COR-L47 (cell line): Measurements from ENCODE around the gene DOCK9.

Experiments used
- DNase-seq: peaks from one replicate; lab custom pipeline; 2025; lab: John Stamatoyannopoulos, UW

The DOCK9 gene

DNA sequence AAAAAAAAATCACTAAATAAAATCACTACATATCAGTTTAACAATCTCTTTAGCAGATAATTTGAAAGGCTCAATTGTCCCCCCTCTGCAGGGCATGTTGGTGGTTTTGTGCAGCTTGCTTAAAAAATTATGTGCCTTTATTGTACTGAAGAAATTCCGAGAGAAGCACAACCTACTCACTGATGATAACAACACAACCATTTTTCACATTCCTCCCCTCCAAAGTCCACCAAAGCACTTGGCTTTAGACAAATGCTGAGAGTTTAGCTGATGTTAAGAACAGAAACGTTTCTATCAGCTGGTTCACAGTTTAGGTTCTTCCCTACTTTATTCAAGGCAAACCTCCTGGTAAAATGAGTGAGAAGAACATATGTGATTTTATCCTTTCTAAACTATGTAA, 923 bp downstream of the DOCK9 start:
- DNase-seq = no peak

DNA sequence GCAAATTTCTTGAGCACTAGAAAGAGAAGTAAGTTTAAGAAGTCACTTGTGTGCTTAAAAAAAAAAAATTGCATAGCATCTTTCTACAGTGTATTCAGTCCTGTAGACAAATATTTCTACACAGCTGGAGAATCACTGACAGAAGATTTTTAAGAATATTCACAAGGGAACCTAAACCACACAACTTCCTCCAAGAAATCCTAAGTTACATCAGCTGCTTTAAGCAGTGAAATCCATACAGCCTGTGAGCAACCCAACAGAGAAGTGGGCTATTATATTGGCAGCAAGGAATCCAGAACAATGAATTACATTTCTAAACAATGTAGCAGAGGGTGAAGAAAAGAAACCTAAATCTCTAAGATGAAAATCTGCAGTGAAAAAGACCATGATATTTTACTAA, 1.5 kb downstream of the DOCK9 start:
- no peak for DNase-seq

GRCh38 chr13:98975822-98976261, 2.0 kb downstream of the DOCK9 start:
- DNase-seq = no peak

GRCh38 chr13:98974053-98974452, 3.8 kb downstream of the DOCK9 start:
- no peak for DNase-seq

DNA sequence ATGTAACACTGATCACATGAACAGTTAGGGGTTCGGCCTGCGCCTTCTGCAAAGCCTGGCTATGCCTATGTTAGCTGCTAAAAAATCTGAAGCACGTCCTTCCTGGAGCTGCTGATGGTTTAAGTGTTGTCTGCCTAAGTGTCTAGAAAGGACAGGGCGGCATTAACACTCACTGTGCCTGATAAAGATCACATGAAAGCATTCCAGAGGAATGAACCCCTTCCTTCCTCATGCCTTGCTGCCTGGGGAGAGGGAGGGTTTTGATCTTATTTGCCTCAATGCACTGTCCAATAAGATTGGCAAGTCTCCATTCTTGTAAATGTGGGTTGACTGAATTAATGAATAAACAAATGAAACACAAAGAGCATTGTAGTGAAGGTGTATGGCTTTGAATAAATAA, 5.2 kb downstream of the DOCK9 start:
- no peak for DNase-seq

DNA sequence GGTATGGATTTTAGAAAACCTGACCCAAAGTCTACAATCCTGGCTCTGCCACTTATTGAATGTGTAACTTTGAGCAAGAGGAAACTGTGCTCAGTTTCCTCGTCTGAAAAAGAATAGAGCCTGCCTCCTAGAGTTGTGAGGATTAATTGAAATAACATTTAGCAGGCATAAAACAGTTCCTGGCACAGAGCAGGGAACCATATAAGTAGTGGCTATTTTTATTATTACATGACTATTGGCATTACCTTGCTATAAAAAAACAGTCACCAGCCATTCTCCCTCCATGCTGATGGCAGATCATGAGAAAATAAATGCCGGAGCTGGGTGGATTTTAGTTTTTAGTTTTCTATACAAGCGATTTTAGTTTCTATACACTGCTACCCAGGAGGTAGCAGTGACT, 5.8 kb downstream of the DOCK9 start:
- no peak for DNase-seq

DNA sequence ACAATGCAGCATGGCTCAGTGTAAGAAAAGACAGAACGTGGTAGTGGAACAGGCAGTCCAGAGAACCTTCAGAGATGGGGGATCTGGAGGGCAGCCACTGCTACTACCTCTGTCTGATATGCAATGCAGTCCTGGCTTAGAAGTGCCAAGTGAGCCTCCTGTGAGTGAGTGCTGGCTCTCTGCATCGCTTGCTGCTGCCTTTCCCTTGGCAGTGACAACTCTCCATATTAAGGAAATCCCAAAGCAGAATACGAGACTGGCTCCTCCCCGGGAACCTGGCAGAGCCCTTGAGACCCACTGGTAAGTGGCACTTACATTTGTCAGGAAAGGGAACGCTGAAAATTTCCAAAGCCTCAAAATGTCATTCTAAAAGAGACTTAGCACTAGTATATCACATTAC, 7.5 kb downstream of the DOCK9 start:
- DNase-seq = no peak

DNA sequence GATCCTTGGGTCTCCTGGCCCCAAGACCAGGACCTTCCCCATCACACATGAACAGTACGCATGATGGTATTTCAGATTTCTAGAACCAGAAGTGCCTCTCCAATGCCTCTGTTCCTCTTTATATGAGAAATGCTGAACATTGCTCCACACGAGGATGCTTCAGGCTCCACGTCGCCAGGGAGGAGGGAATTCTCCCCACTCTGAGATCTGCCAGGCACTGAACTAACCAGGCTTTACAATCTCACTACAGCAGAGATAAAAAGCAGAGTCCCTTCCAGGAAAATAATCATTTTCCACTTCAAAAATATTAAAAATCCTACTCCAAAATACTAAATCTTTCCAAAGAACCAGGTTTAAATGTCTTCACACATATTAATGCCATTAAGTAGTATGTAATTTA, 10.4 kb downstream of the DOCK9 start:
- DNase-seq = no peak

DNA sequence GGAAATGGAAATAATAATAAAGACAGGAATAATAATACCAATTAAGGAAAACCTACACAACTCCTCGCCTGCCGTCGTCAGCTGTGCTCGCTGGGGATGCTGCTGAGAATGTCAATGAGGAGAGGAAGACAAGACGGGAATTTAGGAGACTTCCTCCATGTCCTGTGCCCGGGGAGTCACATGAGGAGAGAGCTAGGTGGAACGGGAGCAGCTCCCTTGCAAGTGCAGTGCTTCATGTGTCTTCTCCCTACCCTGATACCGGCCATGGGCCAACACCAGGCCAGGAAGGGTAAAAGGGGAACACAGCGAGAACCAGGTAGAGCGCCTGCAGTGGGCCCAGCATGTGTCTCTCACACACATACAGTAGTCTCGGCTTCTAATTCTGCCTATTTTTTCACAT, 11.8 kb downstream of the DOCK9 start:
- no peak for DNase-seq

DNA sequence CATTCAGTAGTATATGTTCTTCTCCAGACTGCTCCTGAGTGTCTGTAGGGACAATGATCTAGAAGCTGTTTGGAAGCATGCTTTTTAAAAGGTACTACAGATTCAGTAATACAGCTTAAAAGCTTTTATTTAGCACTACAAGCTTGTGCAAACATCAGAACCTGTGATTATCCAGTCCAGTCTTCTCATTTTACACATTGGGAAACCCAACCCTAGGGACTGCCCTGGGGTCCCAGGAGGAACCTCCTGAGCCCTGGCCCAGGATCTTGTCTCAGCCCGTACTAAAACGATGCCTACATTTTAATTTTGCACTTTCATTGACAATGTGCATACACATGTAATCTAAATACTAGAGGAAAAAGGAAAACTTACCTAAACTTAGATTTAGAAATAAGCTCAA, 12.5 kb downstream of the DOCK9 start:
- DNase-seq = no peak

GRCh38 chr13:98963917-98964316, 13.9 kb downstream of the DOCK9 start:
- no peak for DNase-seq

- DNase-seq = no peak
Observed at GRCh38 chr13:98962901-98963590, 14.8 kb downstream of the DOCK9 start.

DNA sequence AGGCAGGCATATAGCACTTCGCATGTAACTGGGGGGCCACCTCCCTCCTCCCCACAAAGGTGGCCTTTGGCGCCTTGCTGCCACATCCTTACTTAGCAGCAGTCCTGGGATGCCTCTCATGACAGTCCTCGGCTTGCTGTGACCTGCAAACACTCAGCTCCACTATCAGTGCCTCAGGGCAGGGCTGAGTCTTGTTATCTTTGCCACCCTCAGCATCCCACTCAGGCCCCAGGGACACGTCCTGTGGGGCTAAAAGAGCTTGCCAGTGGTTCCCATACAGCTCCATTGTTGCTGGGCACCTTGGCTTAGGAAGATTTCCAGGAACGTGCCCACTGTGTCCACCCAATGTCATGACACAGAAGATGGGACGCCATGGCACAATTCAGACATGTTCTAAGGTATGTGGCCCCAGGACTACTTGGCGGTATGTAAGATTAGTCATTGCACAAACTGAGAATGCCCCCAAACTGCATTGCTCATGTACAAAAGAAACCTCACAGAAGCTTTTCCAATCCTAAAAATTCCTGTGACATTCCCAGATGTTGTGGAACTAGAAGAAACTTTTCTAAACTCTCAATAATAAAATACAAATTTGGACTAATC, 16.3 kb downstream of the DOCK9 start:
- DNase-seq = no peak

GRCh38 chr13:98960606-98961502, 17.0 kb downstream of the DOCK9 start:
- no peak for DNase-seq

DNA sequence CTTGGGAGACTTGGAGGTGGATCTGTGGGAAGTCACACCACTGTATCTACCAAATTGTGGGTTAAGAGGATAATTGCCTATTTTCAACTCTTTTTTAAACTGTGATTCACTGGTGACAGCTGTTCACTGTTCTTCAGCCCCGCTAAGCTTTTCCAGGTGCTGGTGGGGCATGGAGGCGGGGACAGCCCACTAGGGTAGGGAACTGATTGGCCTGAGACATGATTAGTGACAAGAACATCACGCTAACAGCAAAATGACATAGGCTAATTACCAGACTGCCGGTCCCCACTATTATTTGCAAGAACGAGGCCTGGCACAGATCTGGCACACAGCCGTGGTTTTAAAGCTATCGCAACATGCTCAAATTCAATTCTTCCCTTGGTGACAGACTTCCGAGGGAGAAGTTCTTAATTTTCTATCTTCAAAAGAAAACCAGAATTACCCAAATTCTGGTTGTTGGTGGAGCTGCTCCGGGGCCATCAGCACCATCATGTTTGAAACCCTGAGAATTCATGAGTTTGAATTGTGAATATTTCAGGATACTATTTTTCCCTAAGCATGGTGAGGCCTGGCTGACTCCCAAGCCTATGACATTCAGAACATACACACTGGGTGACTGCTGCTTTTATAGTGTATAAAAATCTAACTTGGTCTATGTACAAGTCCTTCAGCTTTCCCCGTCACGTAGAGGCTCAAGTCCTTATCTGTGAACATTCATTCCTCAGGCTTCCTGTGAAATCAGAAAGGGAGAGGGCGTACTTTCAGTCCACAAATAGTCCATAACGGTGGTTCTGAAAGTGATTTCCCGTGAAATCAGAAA, 17.9 kb downstream of the DOCK9 start:
- DNase-seq = peak; percentile 84

GRCh38 chr13:98959291-98959690, 18.6 kb downstream of the DOCK9 start:
- DNase-seq = peak; percentile 55

GRCh38 chr13:98958443-98958794, 19.4 kb downstream of the DOCK9 start:
- DNase-seq = no peak

DNA sequence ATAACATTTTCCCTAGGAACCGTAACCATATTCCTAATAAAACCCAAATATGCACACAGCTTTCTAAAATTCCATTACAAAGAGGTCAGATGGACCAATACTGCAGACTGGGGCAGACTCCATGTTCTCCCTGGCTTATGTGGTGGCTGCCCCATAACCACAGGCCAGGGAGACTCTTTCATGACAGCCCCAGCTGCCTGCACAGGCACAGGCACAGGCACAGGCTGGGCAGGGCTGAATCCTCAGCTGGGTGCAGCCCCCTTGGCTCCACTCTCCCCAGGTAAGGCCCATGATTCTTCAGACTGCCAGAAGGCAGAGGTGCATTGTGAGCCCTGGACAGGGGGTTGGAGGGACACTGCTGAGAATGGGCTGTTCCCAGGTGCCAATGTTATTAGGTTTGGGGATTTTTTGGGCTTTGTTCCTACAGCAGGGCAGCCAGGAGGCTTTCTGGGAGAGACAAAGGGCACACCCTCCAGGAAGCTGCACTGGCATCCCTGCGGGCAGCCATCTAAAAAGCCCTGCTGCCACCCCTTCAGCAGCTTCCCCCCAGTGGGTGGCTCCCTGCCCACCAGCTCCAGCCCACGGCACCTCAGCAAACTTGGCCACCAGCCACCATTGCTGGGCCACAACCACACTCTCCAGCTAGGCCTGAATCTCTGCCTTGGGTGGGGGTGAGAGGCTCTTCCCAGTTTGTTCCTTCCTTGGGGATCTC, 20.0 kb downstream of the DOCK9 start:
- DNase-seq = no peak

- DNase-seq = no peak
Observed at GRCh38 chr13:98955336-98955735, 22.5 kb downstream of the DOCK9 start.

GRCh38 chr13:98954313-98954712, 23.6 kb downstream of the DOCK9 start:
- DNase-seq = no peak

- no peak for DNase-seq
Observed at GRCh38 chr13:98951266-98951665, 26.6 kb downstream of the DOCK9 start.

- no peak for DNase-seq
Observed at GRCh38 chr13:98950705-98951104, 27.2 kb downstream of the DOCK9 start.
